ENCODE measurements around the gene TMEM161A.
A peak's percentile ranks its signal among the peaks of the same experiment; 100 is the strongest.
"Not testable (repeated sequence)": the region's sequence is repeated elsewhere in the genome, so short reads cannot be mapped to it uniquely, and the experiment has no call there.

The TMEM161A gene

GRCh38 chr19:19138109-19138981 lies at the start of gene TMEM161A:
TMEM161A (minus strand) TSS chr19:19138478; CDS start chr19:19138428, 50 bp downstream.
- peak; percentile 98 for DNase-seq

GRCh38 chr19:19186742-19187141 lies 48.5 kb upstream of the TMEM161A start:
- DNase-seq: no peak

GRCh38 chr19:19185853-19186740 lies 47.8 kb upstream of the TMEM161A start:
- DNase-seq: peak; percentile 72

- no peak for DNase-seq
Observed at GRCh38 chr19:19181488-19181998, 43.3 kb upstream of the TMEM161A start.

- no peak for DNase-seq
Observed at GRCh38 chr19:19179548-19180441, 41.5 kb upstream of the TMEM161A start.

- DNase-seq: no peak
Observed at GRCh38 chr19:19176950-19177349, 38.7 kb upstream of the TMEM161A start.

GRCh38 chr19:19173243-19173642 lies 35.0 kb upstream of the TMEM161A start:
- DNase-seq: not testable (repeated sequence)

- no peak for DNase-seq
Observed at GRCh38 chr19:19171821-19172532, 33.7 kb upstream of the TMEM161A start.

GRCh38 chr19:19170873-19171672 lies 32.8 kb upstream of the TMEM161A start:
- DNase-seq: no peak

- peak; percentile 91 for DNase-seq
Observed at GRCh38 chr19:19170053-19170872, 32.0 kb upstream of the TMEM161A start, which contains the start of gene MEF2B. MEF2B (minus strand) TSS chr19:19170263; CDS start chr19:19150735, 19,528 bp downstream.

- no peak for DNase-seq
Observed at GRCh38 chr19:19169236-19170052, 31.2 kb upstream of the TMEM161A start.

GRCh38 chr19:19167612-19168011 lies 29.3 kb upstream of the TMEM161A start:
- DNase-seq: no peak

- no peak for DNase-seq
Observed at GRCh38 chr19:19165396-19165795, 27.1 kb upstream of the TMEM161A start.

GRCh38 chr19:19162495-19162894 lies 24.2 kb upstream of the TMEM161A start:
- no peak for DNase-seq

- DNase-seq: no peak
Observed at GRCh38 chr19:19160461-19161035, 22.3 kb upstream of the TMEM161A start.

- no peak for DNase-seq
Observed at GRCh38 chr19:19159534-19159933, 21.3 kb upstream of the TMEM161A start.

- DNase-seq: no peak
Observed at GRCh38 chr19:19157808-19158207, 19.5 kb upstream of the TMEM161A start.

GRCh38 chr19:19155495-19156219 lies 17.4 kb upstream of the TMEM161A start:
- DNase-seq: no peak

All from activated CD4-positive, alpha-beta T cell treated with anti-CD3 and anti-CD28 coated beads for 48 hours (primary cell).